PFSK-1 (cell line): ENCODE measurements around the gene HAUS2. TPM values are rescaled to one million over a fixed set of nuclear protein-coding genes. Genes with fewer than 3 reads are reported as not detected.

Experiments used
- FOXP2 ChIP-seq: optimal IDR thresholded peaks from 2 replicates; pipeline ENCODE3; 2011; ENCODE audit warnings: borderline replicate concordance, control low read depth, inconsistent platforms; ENCODE audit not compliant: insufficient read depth; ENCODE audit errors: extremely low read length, extremely low read depth
- POLR2AphosphoS5 ChIP-seq: IDR thresholded peaks from 2 replicates; pipeline ENCODE4 v1.6.1; 2012; ENCODE audit warnings: low read depth, mild to moderate bottlenecking, control low read depth, low read length, moderate library complexity
- REST ChIP-seq, 2 experiments: IDR thresholded peaks; 2 replicates each; pipeline versions ENCODE4 v1.6.1 to v1.8.0; 2011 to 2012; ENCODE audit warnings: low read depth in 2 of 2, low read length in 2 of 2, control low read depth in 1 of 2, inconsistent platforms in 1 of 2, mild to moderate bottlenecking in 1 of 2, moderate library complexity in 1 of 2; ENCODE audit not compliant: insufficient read depth in 1 of 2
- SIN3A ChIP-seq: IDR thresholded peaks from 2 replicates; pipeline ENCODE4 v1.6.1; 2012; ENCODE audit warnings: mild to moderate bottlenecking, low read length, moderate library complexity, borderline replicate concordance; ENCODE audit not compliant: insufficient read depth
- TAF1 ChIP-seq: IDR thresholded peaks from 2 replicates; pipeline ENCODE4 v1.6.1; 2012; ENCODE audit warnings: low read length, control low read depth, borderline replicate concordance; ENCODE audit not compliant: insufficient read depth
- polyA plus RNA-seq: library from polyadenylated mRNA; unstranded; fragments of >200 nt; gene quantifications from one replicate; pipeline ENCODE4 v1.2.1, GENCODE V29; 2012; ENCODE audit warnings: low read depth, missing spikeins; ENCODE audit not compliant: insufficient read length

The HAUS2 gene
- 16.3 TPM for polyA plus RNA-seq

DNA sequence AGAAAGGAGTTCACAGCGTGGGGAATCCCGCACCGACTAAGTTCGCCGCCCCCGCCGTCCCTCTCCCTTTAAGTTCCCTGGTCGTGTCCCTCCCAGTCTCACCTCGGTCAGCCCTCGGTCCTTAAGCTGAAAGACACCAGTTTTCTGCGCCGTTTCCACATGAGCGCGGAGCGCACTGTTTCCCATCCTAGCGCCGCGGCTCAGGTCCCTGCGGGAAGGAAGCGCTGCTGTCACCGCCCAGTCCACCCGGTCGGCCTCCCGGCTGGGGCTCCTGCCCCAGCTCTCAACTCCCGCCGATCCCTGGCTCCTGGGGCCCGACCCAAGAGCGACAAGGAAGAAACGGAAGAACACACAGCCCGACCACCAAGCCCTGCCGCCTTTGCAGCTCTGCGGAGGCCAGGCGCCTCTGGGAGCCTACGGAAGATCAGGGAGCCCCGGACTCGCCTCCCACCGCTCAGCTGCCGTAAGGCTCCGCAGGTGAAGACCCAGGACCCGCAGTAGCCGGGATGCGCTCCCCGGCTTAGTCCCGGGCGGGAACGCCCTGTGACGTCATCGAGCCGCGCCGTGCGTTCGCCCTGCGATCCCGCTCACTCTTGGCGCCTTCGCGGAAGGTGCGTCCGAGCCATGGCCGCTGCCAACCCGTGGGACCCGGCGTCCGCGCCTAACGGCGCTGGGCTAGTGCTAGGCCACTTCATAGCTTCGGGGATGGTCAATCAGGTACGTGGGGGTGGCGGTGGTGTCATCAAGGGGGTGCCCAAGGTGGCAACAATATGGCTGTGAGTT lies at the start of gene HAUS2, which contains the start of gene LRRC57:
Gene HAUS2 (plus strand): TSS at position 590 of the 783 bp plus-strand sequence. CDS start 35 bp downstream, at position 625.
Gene LRRC57 (minus strand): TSS at position 545 of the 783 bp plus-strand sequence. CDS start 359 bp downstream, at position 186.
- peak; percentile 95 for TF ChIP-seq POLR2AphosphoS5
- TF ChIP-seq REST (IDR thresholded peaks at IDR 0.05; ENCODE audit: insufficient read depth in 1 of 2, low read depth in 2 of 2, low read length in 2 of 2), result 0 out of 4 replicates have a peak, but pooled peaks of 1 of the 2 experiments have one; percentile 39
- peak; percentile 54; the same call in 1 of the 2 replicates for TF ChIP-seq TAF1
- no peak; the same call in 1 of the 2 replicates for TF ChIP-seq SIN3A
- TF ChIP-seq FOXP2, result peak; percentile 98

GRCh38 chr15:42499858-42500609 lies 48.6 kb upstream of the HAUS2 start:
- TF ChIP-seq SIN3A (no peak), FOXP2 (no peak), TAF1 (no peak), POLR2AphosphoS5 (no peak), REST (IDR thresholded peaks at IDR 0.05; ENCODE audit: insufficient read depth in 1 of 2, low read depth in 2 of 2, low read length in 2 of 2) (no peak)

DNA sequence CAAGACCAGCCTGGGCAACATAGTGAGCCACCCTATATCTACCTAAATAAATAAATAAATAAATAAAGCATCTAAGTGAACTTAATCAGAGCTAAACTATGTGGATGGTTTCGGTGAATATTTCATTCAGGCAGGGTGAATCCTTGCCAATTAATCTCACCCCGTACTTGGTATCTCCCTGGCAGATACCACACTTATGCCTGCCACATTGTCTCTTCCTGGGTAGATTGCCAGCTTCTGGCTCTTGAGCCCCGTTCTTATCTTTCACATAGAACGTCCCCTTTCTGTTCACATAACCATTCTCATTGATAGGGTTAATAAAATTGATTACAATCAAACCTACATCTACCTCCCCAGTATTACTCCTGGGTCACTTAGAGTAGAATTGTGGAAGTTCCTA lies 46.2 kb upstream of the HAUS2 start:
- no peak for TF ChIP-seq REST (IDR thresholded peaks at IDR 0.05; ENCODE audit: insufficient read depth in 1 of 2, low read depth in 2 of 2, low read length in 2 of 2)
- TF ChIP-seq FOXP2, result no peak
- TF ChIP-seq SIN3A, result no peak
- no peak for TF ChIP-seq TAF1
- no peak for TF ChIP-seq POLR2AphosphoS5

GRCh38 chr15:42503825-42504224 lies 44.8 kb upstream of the HAUS2 start:
- TF ChIP-seq POLR2AphosphoS5, result no peak
- TF ChIP-seq REST (IDR thresholded peaks at IDR 0.05; ENCODE audit: insufficient read depth in 1 of 2, low read depth in 2 of 2, low read length in 2 of 2), result no peak
- no peak for TF ChIP-seq SIN3A
- no peak for TF ChIP-seq TAF1
- no peak for TF ChIP-seq FOXP2
